HG03060 (cell line): ENCODE measurements around the gene INTS13.
A peak's percentile ranks its signal among the peaks of the same experiment; 100 is the strongest.
"Not testable (repeated sequence)": the region's sequence is repeated elsewhere in the genome, so short reads cannot be mapped to it uniquely, and the experiment has no call there.

Source experiments
- ATAC-seq: cut with Tn5 transposase; IDR thresholded peaks from one replicate; pipeline ENCODE4 v1.9.1; 2021; ENCODE audit warnings: low read depth, moderate number of reproducible peaks; ENCODE audit not compliant: unreplicated experiment

The INTS13 gene

DNA sequence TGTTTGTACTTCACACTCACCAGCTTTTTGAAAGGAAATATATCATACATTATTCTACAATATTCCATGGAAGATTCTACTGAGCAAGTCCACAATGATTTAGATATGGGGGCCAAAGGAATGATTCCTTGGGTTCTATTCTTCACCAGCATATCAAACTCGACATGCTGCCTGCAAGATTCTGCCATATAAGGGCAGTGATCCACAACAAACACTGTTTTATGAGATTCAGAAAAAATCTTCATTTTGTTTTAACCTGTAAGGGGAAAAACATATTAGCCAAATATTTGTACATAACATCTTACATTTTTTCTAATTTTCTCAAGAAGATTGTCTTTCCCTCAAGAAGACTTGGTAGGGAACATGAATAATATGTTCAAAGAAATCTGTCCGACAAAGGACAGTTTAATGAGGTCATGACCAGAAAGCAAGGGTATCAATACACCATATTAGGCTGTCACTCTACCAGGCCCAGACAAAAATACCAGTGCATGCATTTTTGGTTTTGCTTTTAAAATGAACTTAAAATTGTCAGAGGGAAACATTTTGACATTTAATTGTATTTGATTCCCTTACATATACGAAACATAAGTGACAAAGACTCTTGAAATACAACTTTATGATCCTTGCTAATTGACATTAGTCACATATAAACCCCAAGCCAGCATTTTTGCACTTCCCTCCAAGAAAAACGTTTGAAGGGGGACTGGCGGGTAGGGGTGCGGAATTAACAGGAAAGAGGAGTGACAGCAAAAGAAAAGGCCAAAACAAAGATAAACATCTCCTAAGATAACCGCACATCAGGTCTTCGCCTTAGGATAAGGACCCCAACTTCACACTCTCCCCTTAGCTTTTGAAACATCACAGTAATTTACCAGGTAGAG is 980 bp downstream of the INTS13 start:
- no peak for ATAC-seq

DNA sequence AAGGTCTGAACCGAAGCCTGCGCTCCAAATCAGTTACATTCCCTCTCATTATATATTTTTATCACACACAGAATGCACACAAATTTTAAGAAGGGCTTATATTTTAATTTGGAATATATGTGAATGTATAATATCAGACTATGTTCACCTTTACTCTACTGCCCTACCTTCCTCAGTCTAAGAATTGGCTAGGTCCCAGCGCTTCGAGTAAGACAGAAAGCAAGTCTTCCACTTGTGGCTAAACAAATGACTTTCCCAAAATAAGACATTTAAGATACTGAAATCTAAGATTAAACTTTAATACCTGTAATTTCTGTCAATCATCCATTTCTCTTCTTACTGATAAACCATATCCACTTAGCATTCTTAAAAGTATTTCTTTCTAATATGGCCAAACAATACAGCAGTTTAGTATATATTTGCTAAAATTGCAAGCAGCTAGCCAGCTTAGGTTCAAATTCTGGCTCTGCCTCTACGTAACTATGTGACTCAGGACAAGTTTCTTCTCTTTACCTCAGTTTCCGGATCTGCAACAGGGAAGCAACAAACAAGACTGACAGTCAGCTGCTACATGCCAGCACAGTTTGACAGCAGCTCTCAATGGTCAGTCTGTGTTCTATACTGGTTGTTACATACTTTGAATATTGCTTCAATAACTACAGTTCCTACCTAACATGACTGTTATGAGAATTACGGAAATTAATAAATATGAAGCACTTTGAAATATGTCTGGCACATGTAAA is 2.0 kb downstream of the INTS13 start:
- ATAC-seq = no peak

DNA sequence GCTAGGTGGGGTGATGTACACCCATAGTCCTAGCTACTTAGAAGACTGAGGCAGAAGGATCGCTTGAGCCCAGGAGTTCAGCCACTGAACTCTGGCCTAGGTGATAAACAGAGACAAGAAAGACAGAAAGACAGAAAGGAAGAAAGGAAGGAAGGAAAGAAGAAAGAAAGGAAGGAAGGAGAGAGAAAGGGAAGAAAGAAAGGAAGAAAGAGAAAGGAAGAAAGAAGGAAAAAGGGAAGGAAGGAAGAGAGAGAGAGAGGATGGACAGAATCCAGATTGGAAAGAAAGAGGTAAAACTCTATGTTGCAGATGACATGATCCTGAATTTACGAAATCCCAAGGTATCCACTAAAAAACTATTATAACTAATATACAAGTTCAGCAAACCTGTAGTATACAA is 8.2 kb downstream of the INTS13 start:
- ATAC-seq = no peak

DNA sequence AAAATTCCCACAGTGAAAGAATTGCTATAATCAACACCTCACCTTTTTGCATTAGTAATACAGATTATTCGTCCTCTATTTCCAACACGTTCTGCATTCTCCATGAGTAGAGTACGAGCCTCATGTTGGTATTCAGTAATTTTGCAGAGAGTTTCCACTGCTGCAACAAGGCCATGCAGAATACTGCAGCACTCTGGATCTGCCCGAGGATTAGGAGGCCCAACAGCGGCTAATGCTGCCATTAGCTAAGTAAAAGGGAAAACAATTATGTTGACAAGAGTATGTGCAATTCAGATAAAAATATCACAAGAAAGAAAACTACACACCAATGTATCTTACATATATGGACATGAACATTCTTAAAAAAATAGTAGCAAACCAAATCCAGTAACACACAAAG is 9.1 kb downstream of the INTS13 start:
- ATAC-seq = no peak

DNA sequence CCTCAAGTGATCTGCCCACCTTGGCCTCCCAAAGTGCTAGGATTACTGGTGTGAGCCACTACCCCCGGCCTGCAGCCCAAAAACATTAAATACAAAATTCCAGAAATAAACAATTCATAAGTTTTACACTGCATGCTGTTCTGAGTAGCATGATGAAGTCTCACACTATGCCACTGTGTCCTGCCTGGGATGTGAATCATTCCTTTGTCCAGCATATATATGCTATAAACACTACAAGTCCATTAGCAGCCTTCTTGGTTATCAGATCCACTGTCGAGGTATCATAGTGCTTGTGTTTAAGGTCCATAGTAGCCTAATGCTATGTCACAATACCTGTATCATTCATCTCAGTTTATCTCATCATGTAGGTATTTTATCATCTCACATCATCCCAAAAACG is 15.9 kb downstream of the INTS13 start:
- no peak for ATAC-seq

DNA sequence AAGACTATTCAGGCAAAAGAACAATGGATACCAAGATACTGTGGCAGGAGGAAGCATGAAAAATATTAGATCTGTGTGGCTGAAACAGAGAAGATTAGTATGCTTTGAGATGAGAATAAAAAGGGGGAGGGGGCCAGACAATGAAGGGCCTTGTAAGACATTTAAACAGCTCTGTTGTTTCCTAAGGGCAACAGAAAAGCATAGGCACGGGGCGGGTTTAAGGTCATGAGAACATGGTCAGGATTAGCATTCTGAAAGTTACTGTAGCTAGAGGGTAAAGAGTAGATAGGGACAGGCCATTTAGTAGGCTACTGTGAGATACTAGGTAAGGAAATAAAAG is 18.6 kb downstream of the INTS13 start:
- ATAC-seq = no peak

DNA sequence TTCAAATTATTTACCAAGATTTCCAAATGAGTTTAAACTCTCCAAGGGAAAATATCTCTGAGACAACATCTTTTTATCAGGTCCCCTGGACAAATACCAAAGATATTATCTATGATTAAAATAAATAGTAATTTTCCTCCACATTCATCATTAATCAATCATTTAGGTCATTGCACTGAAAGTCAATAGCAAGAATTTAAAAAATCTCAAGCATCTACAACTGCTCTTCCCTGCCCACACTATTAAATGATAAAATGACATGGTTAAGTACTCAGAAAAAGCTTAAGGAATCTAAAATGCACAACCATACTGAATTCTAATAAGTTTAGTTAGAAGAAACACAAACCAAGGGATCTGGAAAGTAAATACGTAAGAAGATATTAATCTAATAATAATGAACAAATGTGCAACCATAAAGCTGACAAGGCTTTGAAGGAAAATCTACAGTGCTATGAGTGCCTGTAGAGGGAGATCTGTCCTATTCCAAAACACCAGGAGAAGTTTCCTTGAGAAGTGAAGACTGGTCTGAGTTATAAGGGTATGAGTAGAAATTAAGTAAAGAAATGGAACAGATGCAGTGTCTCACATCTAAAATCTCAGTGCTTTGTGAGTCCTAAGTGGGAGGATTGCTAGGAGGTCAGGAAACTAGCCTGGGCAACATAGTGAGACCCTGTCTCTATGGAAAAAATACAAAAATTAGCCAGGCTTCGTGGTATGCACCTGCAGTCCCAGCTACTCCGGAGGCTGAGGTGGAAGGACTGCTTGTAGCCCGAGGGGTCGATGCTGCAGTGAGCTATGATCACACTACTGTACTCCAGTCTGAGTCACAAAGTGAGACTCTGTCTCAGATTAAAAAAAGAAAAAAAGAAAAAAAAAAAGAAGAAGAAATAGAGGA is 19.2 kb downstream of the INTS13 start:
- ATAC-seq = no peak

DNA sequence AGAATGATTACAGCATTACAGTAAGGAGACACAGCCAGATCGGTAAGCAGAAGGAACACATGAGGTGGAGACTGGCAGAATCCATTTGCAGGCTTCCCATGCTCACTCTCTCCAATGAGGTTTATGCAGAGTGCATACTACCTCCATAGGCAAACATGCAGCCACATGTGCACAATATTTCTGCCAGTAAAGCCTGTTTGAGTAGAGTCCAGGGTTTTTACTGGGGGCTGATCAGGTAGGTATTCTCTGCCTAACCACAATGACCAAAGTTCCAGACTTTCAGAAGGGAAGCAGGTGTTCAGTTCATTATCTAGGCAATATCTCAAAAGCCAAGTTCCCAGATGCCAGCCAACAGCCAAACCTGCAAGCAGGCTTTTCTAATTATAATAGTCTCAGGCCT is 31.1 kb downstream of the INTS13 start:
- ATAC-seq = no peak

DNA sequence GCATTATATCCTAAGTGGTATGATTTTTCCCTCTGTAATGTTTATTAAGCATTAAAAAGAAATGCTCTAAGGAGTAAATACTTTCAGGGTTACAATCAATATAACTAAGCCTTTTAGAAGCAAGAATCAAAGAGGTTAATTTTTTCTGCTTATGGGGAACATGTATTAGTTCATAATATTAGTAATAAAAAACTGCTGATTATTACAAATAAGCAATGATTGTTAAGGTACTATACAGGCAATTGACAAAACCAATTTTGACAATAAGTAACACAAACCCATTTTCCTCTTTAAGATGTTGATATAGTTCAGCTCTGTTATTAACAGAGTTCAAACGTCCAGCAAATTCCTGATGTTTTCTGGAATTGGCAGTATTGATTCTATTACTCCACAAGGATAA is 31.8 kb downstream of the INTS13 start:
- ATAC-seq = no peak

DNA sequence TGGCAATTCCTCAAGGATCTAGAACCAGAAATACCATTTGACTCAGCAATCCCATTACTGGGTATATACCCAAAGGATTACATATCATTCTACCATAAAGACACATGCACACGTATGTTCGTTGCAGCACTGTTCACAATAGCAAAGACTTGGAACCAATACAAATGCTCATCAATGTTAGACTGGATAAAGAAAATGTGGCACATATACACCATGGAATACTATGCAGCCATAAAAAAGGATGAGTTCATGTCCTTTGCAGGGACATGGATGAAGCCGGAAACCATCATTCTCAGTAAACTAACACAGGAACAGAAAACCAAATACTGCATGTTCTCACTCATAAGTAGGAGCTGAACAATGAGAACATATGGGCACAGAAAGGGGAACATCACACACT is 34.4 kb downstream of the INTS13 start:
- ATAC-seq = not testable (repeated sequence)

DNA sequence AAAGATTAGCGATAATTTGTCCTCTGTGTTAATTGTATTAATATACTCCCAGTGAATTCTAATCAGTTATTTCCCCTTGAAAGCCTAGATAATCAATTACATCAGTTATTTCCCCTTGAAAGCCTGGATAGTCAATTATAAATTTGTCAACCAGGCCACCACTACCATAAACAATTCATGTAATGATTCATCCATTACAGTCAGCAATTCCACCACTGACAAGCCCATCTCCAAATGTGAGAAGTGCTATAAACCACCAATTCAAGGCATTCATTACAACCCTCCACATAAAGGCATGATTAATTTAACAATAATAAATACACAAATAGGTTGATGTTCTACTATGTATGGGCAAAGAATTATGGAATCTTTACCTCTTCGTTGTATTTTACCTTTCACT is 40.9 kb downstream of the INTS13 start:
- no peak for ATAC-seq

DNA sequence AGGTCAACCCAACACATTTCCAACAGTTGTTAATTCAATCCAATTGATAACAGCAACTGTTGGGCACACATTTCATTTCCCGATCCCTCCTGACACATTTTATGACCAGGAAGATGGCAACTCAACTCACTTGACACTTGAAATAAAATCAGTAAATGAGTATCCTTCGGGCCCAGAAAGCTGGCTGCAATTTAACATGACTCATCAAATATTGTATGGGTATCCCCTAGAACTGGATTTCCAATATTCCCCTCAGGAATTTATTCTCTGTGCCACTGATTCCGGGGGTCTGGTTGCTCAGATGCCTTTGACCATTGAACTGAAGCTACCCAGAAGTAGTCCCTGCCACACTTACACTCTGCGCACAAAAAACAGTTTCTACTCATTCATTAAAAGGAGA is 42.1 kb downstream of the INTS13 start:
- no peak for ATAC-seq

DNA sequence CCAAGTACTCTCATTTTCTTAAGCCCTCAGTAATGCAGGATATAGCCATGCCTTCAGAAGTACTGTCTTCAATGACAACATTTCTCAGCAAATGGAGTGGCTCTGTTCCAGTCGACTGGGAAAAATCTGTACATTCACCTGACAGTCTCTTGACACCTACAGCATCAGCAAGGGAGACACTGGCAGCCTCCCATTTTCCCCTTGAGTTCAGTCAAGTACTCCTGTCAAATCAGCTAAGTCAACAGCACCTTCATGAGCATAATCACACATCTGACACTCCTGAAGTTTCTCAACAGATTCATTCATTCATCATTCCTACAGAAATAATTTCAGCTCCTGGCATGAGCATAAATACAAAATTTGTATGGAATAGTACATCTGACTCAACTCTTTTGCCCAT is 46.1 kb downstream of the INTS13 start:
- ATAC-seq = no peak

DNA sequence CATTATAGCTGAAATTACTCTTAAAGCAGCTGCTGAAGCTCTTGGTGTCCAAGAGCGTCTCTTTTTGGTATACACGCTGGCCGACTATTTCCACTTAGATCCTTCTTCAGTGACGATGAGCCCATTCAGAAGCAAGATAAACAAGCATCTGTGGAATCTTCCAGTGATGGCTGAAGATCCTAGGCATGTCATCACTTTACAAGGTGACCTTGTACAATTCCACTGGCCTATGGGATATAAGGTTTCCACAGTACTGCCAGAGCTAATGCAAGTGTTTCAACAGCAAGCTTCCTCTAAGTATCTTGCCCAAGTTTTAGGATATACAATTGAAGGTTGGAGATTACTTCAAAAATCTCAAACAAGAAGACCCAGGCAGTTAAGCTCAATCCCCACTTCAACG is 47.0 kb downstream of the INTS13 start:
- ATAC-seq = no peak

DNA sequence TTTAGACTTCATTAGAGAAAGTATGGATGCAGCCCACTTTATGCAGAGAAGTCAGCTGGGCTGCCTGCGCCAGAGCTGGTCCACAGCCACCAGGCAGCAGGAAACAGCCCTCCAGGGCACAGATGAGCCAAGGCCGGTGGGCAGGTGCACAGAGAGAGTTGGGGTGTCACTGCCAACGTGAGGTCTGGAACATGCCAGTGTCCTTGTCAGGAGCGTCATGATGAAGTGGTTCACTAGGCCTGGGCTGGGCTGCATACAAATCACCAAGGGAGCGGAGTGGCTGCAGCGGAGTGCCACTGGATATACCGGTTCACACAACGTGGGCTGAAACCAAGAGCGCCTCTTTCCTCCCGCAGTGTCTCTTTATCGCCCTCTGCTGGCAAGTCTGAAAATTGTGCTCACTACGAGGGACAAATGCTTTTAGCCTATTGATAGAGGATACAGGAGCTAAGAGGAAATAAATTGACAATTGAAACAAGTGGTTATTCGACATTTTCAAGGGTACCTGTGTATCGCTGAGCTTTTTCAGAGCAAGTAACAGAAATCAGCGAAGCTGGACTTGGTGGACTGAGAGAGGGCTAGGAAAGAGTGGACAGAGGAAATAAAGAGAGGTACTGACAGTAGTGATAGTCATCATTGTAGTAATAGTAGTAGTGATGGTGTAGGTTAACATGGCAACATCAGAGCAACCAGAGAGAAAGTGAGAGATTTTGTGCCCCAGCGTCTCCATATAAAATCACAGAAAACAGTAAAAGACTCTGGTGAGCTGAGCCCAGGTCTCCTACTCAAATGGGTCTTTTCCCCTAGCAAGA is 52.8 kb downstream of the INTS13 start:
- peak; percentile 52 for ATAC-seq

DNA sequence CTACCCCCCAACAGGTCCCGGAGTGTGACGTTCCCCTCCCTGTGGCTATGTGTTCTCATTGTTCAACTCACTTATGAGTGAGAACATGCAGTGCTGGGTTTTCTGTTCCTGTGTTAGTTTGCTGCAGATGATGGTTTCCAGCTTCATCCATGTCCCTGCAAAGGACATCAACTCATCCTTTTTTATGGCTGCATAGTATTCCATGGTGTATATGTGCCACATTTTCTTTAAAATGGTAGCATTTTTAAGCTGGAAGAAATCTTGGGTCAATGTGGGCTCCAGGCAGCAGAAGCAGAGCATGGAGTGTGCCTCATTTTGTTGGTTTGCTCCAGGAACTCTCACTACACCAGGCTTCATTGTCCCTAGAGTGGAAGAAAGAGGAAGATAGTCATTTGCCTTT is 57.2 kb downstream of the INTS13 start:
- no peak for ATAC-seq

DNA sequence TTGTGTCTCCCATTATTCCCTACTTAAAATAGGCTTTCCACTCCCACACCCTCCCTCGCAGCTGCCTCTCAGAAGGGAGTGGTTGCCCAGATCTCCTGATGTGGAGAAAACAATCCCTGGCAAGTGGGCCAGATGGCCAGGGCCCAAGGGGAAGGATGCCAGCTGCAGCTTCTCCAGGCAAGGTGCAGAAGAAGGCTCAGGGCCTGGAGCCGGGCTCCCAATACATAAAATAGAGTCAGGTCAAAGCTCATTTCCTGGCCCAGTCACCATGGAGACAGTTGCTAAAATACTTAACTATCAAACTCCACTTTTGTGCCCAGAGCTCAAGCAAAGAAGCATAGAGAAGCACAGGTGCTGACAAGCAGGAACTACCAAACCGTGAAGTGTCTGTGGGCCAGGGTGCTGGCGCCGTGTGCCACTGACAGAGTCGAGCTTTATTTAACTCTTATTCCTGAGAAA is 59.1 kb downstream of the INTS13 start:
- ATAC-seq = peak; percentile 57

DNA sequence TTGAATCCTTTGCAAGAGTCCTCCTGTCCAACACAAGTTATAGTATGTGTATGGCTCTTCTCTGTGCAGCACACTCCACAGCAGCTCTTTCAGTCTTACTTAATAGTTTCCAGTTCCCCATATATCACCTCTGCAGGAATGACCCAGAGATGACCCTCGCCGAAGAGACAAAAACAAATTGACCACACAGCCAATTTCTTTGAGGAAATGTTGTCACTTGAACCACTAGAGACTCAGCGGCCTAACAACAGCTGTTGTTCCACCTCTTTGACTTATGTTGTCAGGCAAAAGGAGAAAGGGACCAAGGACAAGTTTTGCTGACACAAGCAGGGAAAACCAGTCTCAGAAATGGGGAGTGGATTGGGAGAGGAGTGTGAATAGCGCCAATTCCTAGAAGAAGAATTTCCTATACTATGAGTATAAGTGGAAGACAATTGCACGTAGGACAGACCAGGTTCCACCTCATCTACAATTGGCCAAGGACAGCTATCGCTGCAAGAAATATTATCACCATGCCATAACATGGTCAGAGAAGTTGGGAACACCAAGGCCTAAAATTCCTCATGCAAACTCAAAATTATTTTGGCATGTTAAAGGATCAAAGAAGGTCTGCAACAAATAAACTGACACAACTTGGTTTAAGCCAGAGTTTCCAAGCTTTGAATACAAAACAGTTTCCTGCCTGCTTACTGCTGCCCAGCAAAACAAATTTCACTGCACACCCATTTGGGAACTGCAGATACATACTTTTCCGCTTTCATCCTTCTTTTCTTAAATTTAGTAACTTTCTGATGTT is 63.1 kb downstream of the INTS13 start:
- ATAC-seq = no peak

DNA sequence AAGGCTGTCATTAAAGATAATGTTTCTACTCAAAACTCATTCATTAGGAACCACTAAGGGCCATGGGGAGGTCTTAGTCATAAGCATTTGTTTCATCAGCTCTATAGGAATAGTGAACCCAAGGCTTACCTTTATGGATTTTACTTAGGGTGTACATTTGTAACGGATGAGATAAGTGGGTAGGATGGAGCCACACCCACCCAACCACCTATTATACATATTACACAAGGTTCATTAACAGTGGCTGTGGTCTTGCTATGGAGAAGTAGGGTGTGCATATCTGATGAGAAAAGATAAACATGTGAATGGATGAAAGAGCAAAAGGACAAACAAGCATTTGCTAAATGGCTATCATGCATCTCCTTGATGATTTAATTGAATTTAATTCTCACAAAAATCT is 65.2 kb downstream of the INTS13 start:
- ATAC-seq = no peak
